ENCODE results near the gene STX1B. TPM values are rescaled to one million over a fixed set of nuclear protein-coding genes. Genes with fewer than 3 reads are reported as not detected.

The STX1B gene
- total RNA-seq, 1 experiment from 2014 or later = 11.0 TPM

DNA sequence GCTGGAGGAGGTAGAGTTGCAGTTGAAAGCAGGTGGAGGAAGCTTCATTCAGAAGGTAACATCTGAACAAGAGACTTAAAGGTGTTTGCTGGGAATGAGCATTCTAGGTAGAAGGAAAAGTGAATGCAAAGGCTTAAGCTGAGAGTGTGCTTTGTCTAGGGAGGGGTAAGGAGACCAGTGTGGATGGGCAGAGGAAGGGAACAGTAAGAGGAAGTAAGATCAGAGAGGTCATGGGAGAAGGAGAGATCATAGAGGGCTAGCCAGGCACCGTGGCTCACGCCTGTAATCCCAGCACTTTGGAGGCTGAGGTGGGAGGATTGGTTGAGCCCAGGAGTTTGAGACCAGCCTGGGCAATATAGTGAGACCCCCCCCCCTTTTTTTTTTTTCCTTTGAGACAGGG is 26.3 kb upstream of the STX1B start:
- no peak overlapping the region for H2BK12ac ChIP-seq (ENCODE audit: insufficient read length, low read depth, low read length)
- no peak overlapping the region for H2BK20ac ChIP-seq (ENCODE audit: low read depth, low read length, poor library complexity, severe bottlenecking)
- H3K9ac ChIP-seq (ENCODE audit: extremely low read depth, insufficient read length, low read length) = no peak overlapping the region
- H3K79me1 ChIP-seq (ENCODE audit: insufficient read depth, low read depth, low read length, poor library complexity, severe bottlenecking) = no peaks in the 10 kb centered on the region
- TF ChIP-seq, protein P1, sequence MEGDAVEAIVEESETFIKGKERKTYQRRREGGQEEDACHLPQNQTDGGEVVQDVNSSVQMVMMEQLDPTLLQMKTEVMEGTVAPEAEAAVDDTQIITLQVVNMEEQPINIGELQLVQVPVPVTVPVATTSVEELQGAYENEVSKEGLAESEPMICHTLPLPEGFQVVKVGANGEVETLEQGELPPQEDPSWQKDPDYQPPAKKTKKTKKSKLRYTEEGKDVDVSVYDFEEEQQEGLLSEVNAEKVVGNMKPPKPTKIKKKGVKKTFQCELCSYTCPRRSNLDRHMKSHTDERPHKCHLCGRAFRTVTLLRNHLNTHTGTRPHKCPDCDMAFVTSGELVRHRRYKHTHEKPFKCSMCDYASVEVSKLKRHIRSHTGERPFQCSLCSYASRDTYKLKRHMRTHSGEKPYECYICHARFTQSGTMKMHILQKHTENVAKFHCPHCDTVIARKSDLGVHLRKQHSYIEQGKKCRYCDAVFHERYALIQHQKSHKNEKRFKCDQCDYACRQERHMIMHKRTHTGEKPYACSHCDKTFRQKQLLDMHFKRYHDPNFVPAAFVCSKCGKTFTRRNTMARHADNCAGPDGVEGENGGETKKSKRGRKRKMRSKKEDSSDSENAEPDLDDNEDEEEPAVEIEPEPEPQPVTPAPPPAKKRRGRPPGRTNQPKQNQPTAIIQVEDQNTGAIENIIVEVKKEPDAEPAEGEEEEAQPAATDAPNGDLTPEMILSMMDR (conservative IDR thresholded peaks at IDR 0.05) = no peak
- no peak overlapping the region for H4K91ac ChIP-seq (ENCODE audit: insufficient read length, low read depth, low read length)
- no peak overlapping the region for H4K5ac ChIP-seq (ENCODE audit: insufficient read length, low read depth, low read length)
- H3K14ac ChIP-seq (ENCODE audit: insufficient read depth, low read length) = no peak overlapping the region
- no peak overlapping the region for H4K8ac ChIP-seq (replicated peaks; ENCODE audit: insufficient read length, low read depth, low read length)
- DNase-seq = no peak
- H3K9me3 Mint-ChIP-seq = no peaks in the 10 kb centered on the region
- H3K23ac ChIP-seq (ENCODE audit: insufficient read length, low read depth, low read length) = no peak overlapping the region
- H3K4me3 Mint-ChIP-seq = no peak overlapping the region
- H3K27ac Mint-ChIP-seq = 0 out of 7 replicates have a peak overlapping the region, but pooled peaks of 1 of the 3 experiments have one; percentile 10
- no peaks in the 10 kb centered on the region for H3K27me3 Mint-ChIP-seq (ENCODE audit: low read depth)
- H2AK5ac ChIP-seq (ENCODE audit: insufficient read length, low read length) = no peak overlapping the region
- H3K56ac ChIP-seq (ENCODE audit: insufficient read length, low read depth, low read length) = no peak overlapping the region
- H3K4me2 ChIP-seq (ENCODE audit: insufficient read depth, insufficient read length, low read length) = no peak overlapping the region
- no CpG with 5 or more reads among the region's 2 CpGs for WGBS (ENCODE audit: extremely low coverage, insufficient read length, low lambda C conversion rate)
- H3K4me1 ChIP-seq (ENCODE audit: insufficient read depth, low read length) = no peaks in the 10 kb centered on the region
- H3K9me3 ChIP-seq (ENCODE audit: control insufficient read depth, low read depth, low read length) = no peaks in the 10 kb centered on the region
- H3K79me2 ChIP-seq (ENCODE audit: insufficient read depth, low read length) = no peaks in the 10 kb centered on the region
- H3K36me3 Mint-ChIP-seq (ENCODE audit: insufficient read depth in 1 of 3, low read depth in 3 of 3) = peaks cover 0 to 13% (median 2%) of the 10 kb centered on the region in 3 experiments; a peak in 3 of 7 replicates
- H3K18ac ChIP-seq (ENCODE audit: insufficient read length, low read depth, low read length) = no peak overlapping the region
- H3K23me2 ChIP-seq (ENCODE audit: insufficient read length, low read depth, low read length, poor library complexity, severe bottlenecking) = peaks cover 17% of the 10 kb centered on the region
- H3K4ac ChIP-seq (ENCODE audit: low read depth, low read length) = no peak overlapping the region
- peaks cover 5% of the 10 kb centered on the region for H4K20me1 ChIP-seq (ENCODE audit: control insufficient read depth, insufficient read depth, insufficient read length)
- H2BK120ac ChIP-seq (ENCODE audit: low read depth, low read length, poor library complexity, severe bottlenecking) = no peak overlapping the region
- no peak overlapping the region for H2AFZ ChIP-seq (ENCODE audit: low read length)
- no peaks in the 10 kb centered on the region for H3K27me3 ChIP-seq (ENCODE audit: insufficient read depth, low read length)
- no peak overlapping the region for H3K27ac ChIP-seq (ENCODE audit: insufficient read length, low read depth, low read length)
- H2BK5ac ChIP-seq (ENCODE audit: insufficient read length, low read length) = no peak overlapping the region
- no peak overlapping the region for H2BK15ac ChIP-seq (ENCODE audit: low read depth, low read length)
- no peak overlapping the region for H3T11ph ChIP-seq (ENCODE audit: low read length)
- peaks cover 7 to 13% of the 10 kb centered on the region in 2 experiments; a peak in 3 of 4 replicates for H3K4me1 Mint-ChIP-seq
